GM12874 (cell line): Measurements from ENCODE around the gene ITGB4.

ENCODE experiments used
- TF ChIP-seq, protein P1 (sequence below): IDR thresholded peaks from 2 replicates; pipeline ENCODE4 v1.5.1; 2011; ENCODE audit warnings: low read depth, mild to moderate bottlenecking, control low read depth, low read length, moderate library complexity; ENCODE audit not compliant: insufficient read depth

Gene ITGB4

DNA sequence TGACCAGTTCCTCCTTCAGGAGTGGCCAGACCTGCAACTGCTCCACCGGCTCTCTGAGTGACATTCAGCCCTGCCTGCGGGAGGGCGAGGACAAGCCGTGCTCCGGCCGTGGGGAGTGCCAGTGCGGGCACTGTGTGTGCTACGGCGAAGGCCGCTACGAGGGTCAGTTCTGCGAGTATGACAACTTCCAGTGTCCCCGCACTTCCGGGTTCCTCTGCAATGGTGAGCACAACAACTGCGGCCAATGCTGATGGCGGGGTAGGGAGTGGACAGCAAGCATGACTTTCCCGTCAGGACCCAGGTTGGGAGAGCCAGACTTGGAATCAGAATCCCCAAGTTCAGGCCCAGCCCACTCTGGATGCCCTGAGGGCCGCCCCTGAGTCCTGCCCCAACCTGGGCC lies 12.2 kb downstream of the ITGB4 start:
- TF ChIP-seq, protein P1, sequence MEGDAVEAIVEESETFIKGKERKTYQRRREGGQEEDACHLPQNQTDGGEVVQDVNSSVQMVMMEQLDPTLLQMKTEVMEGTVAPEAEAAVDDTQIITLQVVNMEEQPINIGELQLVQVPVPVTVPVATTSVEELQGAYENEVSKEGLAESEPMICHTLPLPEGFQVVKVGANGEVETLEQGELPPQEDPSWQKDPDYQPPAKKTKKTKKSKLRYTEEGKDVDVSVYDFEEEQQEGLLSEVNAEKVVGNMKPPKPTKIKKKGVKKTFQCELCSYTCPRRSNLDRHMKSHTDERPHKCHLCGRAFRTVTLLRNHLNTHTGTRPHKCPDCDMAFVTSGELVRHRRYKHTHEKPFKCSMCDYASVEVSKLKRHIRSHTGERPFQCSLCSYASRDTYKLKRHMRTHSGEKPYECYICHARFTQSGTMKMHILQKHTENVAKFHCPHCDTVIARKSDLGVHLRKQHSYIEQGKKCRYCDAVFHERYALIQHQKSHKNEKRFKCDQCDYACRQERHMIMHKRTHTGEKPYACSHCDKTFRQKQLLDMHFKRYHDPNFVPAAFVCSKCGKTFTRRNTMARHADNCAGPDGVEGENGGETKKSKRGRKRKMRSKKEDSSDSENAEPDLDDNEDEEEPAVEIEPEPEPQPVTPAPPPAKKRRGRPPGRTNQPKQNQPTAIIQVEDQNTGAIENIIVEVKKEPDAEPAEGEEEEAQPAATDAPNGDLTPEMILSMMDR = no peak

DNA sequence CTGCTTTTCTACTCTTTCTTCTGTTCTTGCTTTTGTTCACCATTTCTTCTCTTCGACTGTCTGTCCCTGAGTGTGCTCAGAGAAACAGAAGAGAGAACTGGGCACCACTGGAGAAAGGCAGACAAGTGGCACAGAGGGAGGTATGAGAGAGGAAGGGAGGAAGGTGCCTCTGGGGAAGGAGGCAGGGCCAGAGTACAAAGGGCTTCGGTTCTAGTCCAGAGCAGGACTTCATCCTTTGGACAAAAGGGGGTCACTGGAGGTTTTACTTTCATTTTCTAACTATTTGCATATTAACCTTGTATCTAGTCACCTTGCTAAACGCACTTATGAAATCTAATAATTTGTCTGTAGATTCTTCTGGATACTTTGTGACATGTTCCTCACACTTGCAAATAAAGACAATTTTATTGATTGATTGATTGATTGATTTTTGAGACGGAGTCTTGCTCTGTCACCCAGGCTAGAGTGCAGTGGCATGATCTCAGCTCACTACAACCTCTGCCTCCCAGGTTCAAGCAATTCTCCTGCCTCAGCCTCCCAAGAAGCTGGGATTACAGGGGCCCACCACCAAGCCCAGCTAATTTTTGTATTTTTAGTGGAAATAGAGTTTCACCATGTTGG lies 13.5 kb downstream of the ITGB4 start:
- TF ChIP-seq, protein P1 = no peak

DNA sequence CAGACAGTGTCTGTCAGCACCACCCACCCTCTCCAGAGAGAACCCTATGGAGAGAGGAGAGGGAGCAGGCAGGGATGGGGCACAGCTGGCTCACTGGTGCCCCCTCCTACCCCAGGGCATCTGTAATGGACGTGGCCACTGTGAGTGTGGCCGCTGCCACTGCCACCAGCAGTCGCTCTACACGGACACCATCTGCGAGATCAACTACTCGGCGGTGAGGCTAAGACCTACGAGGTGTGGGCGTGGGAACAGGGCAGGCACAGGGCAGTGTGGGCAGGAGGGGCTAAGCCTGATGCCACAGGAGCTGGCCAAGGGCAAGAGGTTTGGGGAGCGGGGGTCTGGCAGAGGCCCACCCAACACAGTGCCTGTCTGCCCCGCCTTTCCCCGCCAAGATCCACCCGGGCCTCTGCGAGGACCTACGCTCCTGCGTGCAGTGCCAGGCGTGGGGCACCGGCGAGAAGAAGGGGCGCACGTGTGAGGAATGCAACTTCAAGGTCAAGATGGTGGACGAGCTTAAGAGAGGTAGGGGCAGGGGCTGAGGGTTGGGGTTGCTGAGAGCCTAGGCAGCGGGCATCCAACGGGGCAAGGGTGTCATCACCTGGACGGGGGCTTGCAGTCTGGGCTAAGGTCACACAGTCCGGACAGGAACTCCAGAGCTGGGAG lies 15.0 kb downstream of the ITGB4 start:
- TF ChIP-seq, protein P1 = no peak

DNA sequence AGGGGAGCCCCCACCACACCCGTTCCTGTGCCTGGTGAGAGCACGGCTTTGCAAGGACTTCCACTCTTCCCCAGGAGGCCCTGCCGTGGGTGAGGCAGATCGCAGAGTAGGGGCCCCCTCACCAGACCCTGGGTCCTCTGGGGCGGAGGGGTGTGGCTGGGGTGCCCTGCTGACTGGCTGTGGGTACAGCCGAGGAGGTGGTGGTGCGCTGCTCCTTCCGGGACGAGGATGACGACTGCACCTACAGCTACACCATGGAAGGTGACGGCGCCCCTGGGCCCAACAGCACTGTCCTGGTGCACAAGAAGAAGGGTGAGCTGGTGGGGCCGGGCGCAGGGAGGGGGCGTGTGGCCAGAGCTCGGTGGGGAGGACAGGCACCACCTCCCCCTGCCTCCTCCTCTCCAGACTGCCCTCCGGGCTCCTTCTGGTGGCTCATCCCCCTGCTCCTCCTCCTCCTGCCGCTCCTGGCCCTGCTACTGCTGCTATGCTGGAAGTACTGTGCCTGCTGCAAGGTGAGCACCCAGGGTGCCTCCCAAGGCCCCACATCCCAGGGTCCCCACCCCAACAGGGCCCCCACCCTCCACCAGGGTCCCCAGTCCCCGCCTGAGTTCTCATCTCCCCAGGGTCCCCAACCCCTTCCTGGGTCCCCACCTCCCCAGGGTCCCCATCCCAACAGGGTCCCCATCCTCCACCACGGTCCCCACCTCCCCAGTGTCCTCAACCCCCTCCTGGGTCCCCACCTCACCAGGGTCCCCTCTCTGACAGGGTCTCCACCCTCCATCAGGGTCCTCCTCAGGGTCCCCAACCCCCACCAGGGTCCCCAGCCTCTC lies 16.1 kb downstream of the ITGB4 start:
- TF ChIP-seq, protein P1 = no peak

DNA sequence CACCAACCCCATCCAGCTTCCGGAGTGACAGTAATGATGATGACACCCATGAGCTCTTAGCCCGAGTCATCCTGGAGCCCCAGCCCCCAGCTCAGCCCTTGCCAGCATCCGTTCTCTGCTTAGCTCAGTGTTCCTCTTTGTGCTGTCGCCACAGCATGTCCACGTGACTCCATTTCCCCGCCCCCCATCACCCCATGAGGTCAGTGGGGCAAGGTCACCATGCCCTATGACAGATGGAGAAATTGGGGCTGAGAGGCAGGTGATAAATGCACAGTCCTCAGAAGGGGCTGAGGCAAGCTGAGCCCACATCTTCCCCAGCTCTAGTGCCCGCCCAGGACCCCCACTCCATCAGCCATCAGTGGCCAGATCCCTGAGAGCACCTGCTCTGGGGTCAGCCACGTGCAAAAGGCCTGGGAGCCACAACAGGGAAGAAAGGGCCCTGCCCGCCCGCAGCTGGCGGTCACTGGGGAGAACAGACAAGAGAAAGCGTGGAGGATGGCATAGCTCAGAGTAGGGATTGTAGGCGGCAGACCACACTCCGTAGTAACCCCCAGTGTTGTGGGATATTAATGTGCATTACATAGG lies 17.1 kb downstream of the ITGB4 start:
- TF ChIP-seq, protein P1 = no peak

DNA sequence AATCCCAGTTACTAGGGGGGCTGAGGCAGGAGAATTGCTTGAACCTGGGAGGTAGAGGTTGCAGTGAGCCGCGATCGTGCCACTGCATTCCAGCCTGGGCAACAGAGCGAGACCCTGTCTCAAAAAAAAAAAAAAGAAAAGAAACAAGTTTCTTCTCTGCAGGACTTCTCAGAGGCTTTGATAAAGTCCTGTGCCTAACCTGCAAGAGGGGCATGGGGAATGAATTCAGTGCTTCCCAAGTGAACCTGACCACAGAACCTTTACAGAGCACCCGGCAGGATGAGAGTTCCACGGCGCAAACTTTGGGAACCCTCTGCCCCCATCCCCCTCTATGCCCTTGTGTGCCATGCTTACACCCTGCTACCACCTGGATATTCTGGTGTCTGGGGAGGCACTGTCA lies 17.9 kb downstream of the ITGB4 start:
- TF ChIP-seq, protein P1 = no peak

DNA sequence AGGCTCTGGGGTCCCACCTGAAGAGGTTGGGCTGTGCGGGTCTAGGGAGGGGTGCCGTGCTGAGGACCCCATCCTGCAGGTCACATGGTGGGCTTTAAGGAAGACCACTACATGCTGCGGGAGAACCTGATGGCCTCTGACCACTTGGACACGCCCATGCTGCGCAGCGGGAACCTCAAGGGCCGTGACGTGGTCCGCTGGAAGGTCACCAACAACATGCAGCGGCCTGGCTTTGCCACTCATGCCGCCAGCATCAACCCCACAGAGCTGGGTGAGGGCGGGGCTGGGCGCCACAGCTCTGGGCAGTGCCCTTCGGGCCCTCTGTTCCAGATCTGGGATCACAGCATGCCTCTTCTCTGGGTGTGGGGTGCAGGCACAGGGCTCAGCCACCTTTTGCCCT lies 18.5 kb downstream of the ITGB4 start:
- TF ChIP-seq, protein P1 = no peak
